Measurements from ENCODE around the gene ZNF579. TPM values are rescaled to one million over a fixed set of nuclear protein-coding genes. Genes with fewer than 3 reads are reported as not detected.

Gene ZNF579
- total RNA-seq: 10.3 and 10.9 TPM in 2 replicates

DNA sequence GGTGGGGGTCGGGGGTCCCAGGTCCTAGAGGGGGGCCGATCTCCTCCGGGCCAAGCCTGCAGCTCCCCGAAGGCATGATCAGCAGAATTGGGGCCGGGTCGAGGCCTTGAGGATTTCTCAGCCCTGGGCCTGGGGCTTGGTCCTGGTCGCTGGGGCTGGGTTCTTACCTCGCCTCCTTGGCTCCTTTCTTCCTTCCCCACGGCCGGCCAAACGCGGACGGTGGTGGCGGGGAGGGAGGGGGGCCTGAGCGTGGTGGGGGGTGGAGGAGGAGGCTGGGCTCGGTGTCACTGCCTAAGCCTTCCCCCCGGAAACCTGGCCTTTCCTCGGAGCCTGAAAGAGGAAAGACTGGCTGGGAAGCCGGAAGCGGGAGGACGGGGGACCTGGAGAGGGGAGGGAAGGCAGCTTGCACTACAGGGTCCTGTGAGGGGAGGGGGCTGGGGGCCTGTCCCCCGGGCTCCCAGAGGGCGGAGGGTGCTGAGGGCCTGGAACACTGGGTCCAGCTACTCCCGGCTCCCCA, at the start of gene ZNF579:
TSS of gene ZNF579 (minus strand) at position 221 of the 517 bp plus-strand sequence. CDS start 1,209 bp downstream, outside the sequence.
- TF ChIP-seq, protein P1, sequence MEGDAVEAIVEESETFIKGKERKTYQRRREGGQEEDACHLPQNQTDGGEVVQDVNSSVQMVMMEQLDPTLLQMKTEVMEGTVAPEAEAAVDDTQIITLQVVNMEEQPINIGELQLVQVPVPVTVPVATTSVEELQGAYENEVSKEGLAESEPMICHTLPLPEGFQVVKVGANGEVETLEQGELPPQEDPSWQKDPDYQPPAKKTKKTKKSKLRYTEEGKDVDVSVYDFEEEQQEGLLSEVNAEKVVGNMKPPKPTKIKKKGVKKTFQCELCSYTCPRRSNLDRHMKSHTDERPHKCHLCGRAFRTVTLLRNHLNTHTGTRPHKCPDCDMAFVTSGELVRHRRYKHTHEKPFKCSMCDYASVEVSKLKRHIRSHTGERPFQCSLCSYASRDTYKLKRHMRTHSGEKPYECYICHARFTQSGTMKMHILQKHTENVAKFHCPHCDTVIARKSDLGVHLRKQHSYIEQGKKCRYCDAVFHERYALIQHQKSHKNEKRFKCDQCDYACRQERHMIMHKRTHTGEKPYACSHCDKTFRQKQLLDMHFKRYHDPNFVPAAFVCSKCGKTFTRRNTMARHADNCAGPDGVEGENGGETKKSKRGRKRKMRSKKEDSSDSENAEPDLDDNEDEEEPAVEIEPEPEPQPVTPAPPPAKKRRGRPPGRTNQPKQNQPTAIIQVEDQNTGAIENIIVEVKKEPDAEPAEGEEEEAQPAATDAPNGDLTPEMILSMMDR (IDR thresholded peaks at IDR 0.05): no peak
- intact Hi-C loops (cut with micrococcal nuclease): loop anchor here (2.0 kb wide), 4 partner anchors 18 to 94 kb away; partner anchors contain the start of genes EPN1, FIZ1, U2AF2 and ZNF580
- DNase-seq (peak; percentile 68), ATAC-seq (ENCODE audit: low read depth) (peak; percentile 83)
- H3K4me3 Mint-ChIP-seq: peak within 1 kb of the TSS; percentile 84
- H3K36me3 Mint-ChIP-seq (ENCODE audit: low read depth): peaks cover 17% of the 10 kb centered on the region
- H3K9me3 Mint-ChIP-seq: no peaks in the 10 kb centered on the region
- H3K4me1 Mint-ChIP-seq: peaks cover 29% of the 10 kb centered on the region
- CTCF ChIA-PET: interaction anchor here (1.0 to 1.2 kb wide), 2 partner anchors 74 to 77 kb away, joined by 3 read pairs; partner anchors contain the start of gene U2AF2
- peak within 1 kb of the TSS; percentile 75 for H3K27ac Mint-ChIP-seq
- POLR2A ChIA-PET: interaction anchor here (0.6 to 2.5 kb wide), 6 partner anchors 14 to 322 kb away, joined by 3 to 15 read pairs (median 4); partner anchors contain the start of genes FIZ1, PPP6R1 and ZNF524
- no peaks in the 10 kb centered on the region for H3K27me3 Mint-ChIP-seq

DNA sequence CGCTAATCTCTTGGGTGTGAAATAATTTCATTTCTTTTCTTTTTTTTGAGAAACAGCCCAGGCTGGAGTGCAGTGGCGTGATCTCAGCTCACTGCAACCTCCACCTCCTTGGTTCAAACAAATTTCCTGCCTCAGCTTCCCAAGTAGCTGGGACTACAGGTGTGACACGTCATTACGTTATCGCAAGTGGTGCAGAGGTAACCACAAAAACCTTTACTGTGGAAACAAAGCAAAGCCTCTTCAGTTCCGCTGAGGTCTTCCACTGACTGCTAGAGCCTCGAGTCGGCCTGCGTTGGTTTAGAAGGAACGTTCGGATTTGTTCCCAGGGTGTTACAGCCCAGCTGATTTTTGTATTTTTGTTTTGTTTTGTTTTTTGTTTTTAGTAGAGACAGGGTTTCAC, 45.7 kb upstream of the ZNF579 start:
- no peak overlapping the region for H3K27ac Mint-ChIP-seq
- H3K27me3 Mint-ChIP-seq: no peaks in the 10 kb centered on the region
- intact Hi-C loops (cut with micrococcal nuclease): no loop called here
- no peaks in the 10 kb centered on the region for H3K9me3 Mint-ChIP-seq
- ChIA-PET CTCF (interaction anchor here (0.7 to 1.8 kb wide), 4 partner anchors 20 to 159 kb away, joined by 3 to 8 read pairs (median 4); no protein-coding TSS in a partner anchor), POLR2A (interaction anchor here (1.2 to 4.0 kb wide), 3 partner anchors 21 to 287 kb away, joined by 3 to 53 read pairs (median 27); partner anchors contain the start of genes FIZ1, KMT5C, ZNF524 and ZNF865)
- no peak for DNase-seq
- H3K4me3 Mint-ChIP-seq: no peak overlapping the region
- H3K4me1 Mint-ChIP-seq: peaks cover 15% of the 10 kb centered on the region
- ATAC-seq (ENCODE audit: low read depth): no peak
- TF ChIP-seq, protein P1 (IDR thresholded peaks at IDR 0.05): no peak
- H3K36me3 Mint-ChIP-seq (ENCODE audit: low read depth): peaks cover 7% of the 10 kb centered on the region

- H3K27me3 Mint-ChIP-seq: no peaks in the 10 kb centered on the region
- peak overlapping the region; percentile 94 for H3K4me3 Mint-ChIP-seq
- H3K36me3 Mint-ChIP-seq (ENCODE audit: low read depth): peaks cover 14% of the 10 kb centered on the region
- H3K27ac Mint-ChIP-seq: peak overlapping the region; percentile 97
- ChIA-PET POLR2A (interaction anchor here (0.6 to 4.0 kb wide), 19 partner anchors 8 to 543 kb away, joined by 3 to 53 read pairs (median 5); partner anchors contain the start of genes CCDC106, FIZ1, PPP6R1 and U2AF2), CTCF (interaction anchor here (0.8 to 2.2 kb wide), 6 partner anchors 9 to 157 kb away, joined by 3 to 12 read pairs (median 6); partner anchors contain the start of gene ZNF865)
- intact Hi-C loops (cut with micrococcal nuclease): loop anchor here (2.0 kb wide), 1 partner anchor 240 kb away; the partner anchor contains the start of genes RPL28 and TMEM238
- peaks cover 17% of the 10 kb centered on the region for H3K4me1 Mint-ChIP-seq
- no peaks in the 10 kb centered on the region for H3K9me3 Mint-ChIP-seq
- DNase-seq: no peak
- TF ChIP-seq, protein P1 (IDR thresholded peaks at IDR 0.05): no peak
- no peak for ATAC-seq (ENCODE audit: low read depth)
Measured at GRCh38 chr19:55625004-55625326, 44.3 kb upstream of the ZNF579 start.

DNA sequence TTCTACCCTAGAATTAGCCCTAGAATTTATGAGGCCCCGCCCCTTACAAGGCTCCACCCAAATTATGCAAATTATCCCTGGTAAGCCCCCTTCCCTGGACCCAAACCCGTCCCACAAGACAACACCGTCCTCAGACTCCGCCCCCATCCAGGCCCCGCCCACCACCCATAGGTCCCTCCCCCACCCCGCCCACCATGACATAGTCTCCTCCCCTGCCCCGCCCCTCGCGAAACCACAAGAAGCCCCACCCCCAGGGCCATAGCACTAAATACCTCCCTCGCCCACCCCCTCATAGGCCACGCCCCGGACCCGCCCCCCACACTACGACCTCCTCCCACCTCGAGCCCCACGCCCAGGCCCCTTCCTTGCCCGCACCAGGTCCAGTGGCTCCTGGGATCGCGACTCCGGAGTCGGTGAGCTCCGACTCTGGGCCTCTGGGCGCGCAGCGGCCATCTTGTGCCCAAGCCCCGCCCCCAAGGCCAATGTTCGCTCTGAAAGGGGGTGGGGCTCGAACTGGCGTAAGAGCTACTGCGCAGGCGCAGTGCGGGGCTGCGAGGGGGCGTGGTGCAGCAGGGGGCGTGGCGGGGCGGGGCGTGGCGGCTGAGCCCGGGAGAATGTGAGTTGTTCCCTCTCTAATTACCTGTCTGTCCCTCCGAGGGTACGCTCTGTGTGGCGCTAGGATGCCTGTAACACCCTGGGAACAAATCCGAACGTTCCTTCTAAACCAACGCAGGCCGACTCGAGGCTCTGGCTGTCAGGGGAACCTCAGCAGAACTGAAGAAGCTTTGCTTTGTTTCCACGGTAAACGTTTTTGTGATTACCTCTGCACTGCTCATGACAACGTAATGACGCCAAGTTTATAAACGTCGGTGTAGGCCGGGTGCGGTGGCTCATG, 43.7 kb upstream of the ZNF579 start, which contains the start of gene ZNF784:
TSS of gene ZNF784 (minus strand) at position 458 of the 895 bp plus-strand sequence. CDS start at position 453, 5 bp downstream.
- peaks cover 17% of the 10 kb centered on the region for H3K4me1 Mint-ChIP-seq
- ChIA-PET CTCF (interaction anchor here (0.8 to 2.2 kb wide), 7 partner anchors 9 to 157 kb away, joined by 3 to 12 read pairs (median 4); partner anchors contain the start of gene ZNF865), POLR2A (interaction anchor here (0.6 to 4.0 kb wide), 21 partner anchors 8 to 543 kb away, joined by 3 to 53 read pairs (median 5); partner anchors contain the start of genes CCDC106, FIZ1, PPP6R1 and U2AF2)
- DNase-seq (peak; percentile 93), ATAC-seq (ENCODE audit: low read depth) (peak; percentile 85)
- TF ChIP-seq, protein P1 (IDR thresholded peaks at IDR 0.05): no peak
- intact Hi-C loops (cut with micrococcal nuclease): loop anchor here (1.0 to 2.0 kb wide), 6 partner anchors 19 to 240 kb away; partner anchors contain the start of genes FIZ1, ISOC2, RPL28 and TMEM238
- peak within 1 kb of the TSS; percentile 94 for H3K4me3 Mint-ChIP-seq
- no peaks in the 10 kb centered on the region for H3K9me3 Mint-ChIP-seq
- H3K36me3 Mint-ChIP-seq (ENCODE audit: low read depth): peaks cover 14% of the 10 kb centered on the region
- H3K27ac Mint-ChIP-seq: peak within 1 kb of the TSS; percentile 97
- no peaks in the 10 kb centered on the region for H3K27me3 Mint-ChIP-seq

Data from activated B cell treated with CpG ODN at 0.5 μM for 24 hours (primary cell).